ENCODE measurements around the gene CD226. TPM values are rescaled to one million over a fixed set of nuclear protein-coding genes. Genes with fewer than 3 reads are reported as not detected.
A peak's percentile ranks its signal among the peaks of the same experiment; 100 is the strongest.
"Not testable (repeated sequence)": the region's sequence is repeated elsewhere in the genome, so short reads cannot be mapped to it uniquely, and the experiment has no call there.

CD226 gene
- total RNA-seq, 1 donor from 2014 or later, result 0.05 TPM

DNA sequence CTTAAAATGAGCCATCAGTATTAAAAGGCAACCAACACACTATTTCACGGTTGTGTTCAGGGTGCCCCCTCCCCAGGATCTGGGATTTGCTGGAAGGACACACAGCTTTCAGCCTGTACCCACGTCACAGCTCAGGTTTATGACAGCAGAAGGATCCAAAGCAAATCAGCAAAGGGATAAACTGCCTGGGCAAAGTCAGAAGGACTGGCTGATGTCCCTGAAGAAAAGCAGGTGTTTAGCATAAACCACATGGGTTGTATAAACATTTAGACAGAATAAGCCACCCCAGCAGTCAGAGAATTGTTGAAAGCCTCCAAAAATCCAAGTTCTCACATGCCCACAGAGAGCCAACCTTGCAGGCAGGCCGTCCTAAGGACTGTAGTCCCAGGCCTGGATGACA is 63.9 kb downstream of the CD226 start:
- Mint-ChIP-seq H3K4me3 (ENCODE audit: unreplicated experiment) (no peak overlapping the region), H3K27ac (ENCODE audit: unreplicated experiment) (no peak overlapping the region), H3K27me3 (ENCODE audit: unreplicated experiment) (no peaks in the 10 kb centered on the region), H3K36me3 (ENCODE audit: unreplicated experiment) (no peaks in the 10 kb centered on the region), H3K4me1 (ENCODE audit: low read depth, unreplicated experiment) (peaks cover 15% of the 10 kb centered on the region), H3K9me3 (ENCODE audit: unreplicated experiment) (no peaks in the 10 kb centered on the region)
- DNase-seq, result no peak
- TF ChIP-seq, protein P1, sequence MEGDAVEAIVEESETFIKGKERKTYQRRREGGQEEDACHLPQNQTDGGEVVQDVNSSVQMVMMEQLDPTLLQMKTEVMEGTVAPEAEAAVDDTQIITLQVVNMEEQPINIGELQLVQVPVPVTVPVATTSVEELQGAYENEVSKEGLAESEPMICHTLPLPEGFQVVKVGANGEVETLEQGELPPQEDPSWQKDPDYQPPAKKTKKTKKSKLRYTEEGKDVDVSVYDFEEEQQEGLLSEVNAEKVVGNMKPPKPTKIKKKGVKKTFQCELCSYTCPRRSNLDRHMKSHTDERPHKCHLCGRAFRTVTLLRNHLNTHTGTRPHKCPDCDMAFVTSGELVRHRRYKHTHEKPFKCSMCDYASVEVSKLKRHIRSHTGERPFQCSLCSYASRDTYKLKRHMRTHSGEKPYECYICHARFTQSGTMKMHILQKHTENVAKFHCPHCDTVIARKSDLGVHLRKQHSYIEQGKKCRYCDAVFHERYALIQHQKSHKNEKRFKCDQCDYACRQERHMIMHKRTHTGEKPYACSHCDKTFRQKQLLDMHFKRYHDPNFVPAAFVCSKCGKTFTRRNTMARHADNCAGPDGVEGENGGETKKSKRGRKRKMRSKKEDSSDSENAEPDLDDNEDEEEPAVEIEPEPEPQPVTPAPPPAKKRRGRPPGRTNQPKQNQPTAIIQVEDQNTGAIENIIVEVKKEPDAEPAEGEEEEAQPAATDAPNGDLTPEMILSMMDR (IDR thresholded peaks at IDR 0.05; ENCODE audit: partially characterized antibody, unreplicated experiment), result no peak

DNA sequence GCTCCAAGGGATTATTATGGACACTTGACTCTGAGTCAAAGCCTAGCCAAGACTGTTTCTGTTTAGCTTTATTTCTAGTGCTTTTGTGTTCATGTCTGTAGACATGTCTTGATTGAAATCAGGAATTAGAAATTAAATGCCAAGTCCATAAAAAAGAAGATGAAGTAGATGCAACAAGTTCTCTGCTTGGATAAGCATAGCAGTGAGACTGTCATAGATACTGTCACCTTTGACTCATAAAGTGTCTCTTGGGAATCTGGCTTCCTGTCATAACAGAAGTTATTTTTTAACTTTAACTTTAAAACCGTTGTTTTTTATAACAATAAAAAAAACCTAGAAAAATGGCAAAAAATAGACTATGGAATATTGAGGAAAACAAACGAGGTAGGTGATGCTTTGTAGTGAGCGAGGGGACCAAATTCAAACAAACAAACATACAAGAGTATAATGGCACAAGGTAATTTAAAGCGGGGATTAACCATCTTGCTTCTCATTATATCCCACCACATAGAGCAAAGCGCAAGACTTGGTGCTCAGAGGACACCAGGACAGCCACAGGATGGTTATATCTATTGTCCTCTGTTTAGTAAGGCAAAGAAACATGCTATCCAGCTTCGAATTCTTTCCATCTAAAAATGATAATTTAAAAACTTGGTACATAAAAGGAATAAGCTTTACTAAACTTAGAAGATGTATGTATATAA is 64.6 kb downstream of the CD226 start:
- no peak overlapping the region for H3K4me3 Mint-ChIP-seq (ENCODE audit: unreplicated experiment)
- no peak for DNase-seq
- H3K36me3 Mint-ChIP-seq (ENCODE audit: unreplicated experiment), result no peaks in the 10 kb centered on the region
- H3K27ac Mint-ChIP-seq (ENCODE audit: unreplicated experiment), result no peak overlapping the region
- peaks cover 17% of the 10 kb centered on the region for H3K4me1 Mint-ChIP-seq (ENCODE audit: low read depth, unreplicated experiment)
- TF ChIP-seq, protein P1 (IDR thresholded peaks at IDR 0.05; ENCODE audit: partially characterized antibody, unreplicated experiment), result no peak
- H3K27me3 Mint-ChIP-seq (ENCODE audit: unreplicated experiment), result no peaks in the 10 kb centered on the region
- H3K9me3 Mint-ChIP-seq (ENCODE audit: unreplicated experiment), result no peaks in the 10 kb centered on the region

DNA sequence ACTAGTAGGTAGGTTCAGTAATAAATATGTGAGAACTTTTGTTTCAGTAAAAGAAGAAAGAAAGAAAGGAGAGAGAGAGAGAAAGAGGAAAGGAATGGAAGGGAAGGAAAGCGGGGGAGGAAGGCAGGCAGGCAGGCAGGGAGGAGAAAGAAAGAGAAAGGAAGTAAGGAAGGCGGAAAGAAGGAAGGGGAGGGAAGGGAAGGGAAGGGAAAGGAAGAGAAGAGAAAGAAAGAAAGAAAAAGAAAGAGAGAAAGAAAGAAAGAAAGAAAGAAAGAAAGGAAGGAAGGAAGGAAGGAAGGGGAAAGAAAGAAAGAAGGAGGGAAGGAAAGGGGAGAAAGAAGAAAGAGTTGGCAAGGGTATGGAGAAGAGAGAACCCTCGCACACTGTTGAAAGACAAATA is 67.6 kb downstream of the CD226 start:
- H3K9me3 Mint-ChIP-seq (ENCODE audit: unreplicated experiment), result no peaks in the 10 kb centered on the region

DNA sequence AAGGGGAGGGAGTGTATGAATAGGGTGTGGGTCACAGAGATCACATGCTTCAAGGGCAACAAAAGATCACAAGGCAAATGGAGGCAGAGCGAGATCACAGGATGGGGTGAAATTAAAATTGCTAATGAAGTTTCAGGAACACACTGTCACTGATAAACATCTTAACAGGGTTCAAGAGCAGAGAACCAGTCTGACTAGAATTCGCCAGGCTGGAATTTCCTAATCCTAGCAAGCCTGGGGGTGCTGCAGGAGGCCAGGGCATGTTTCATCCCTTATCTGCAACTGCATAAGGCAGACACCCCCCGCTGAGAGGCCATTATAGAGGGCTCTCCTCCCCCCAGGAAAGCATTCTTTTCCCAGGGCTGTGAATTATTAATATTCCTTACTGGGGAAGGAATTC is 68.6 kb downstream of the CD226 start:
- DNase-seq, result peak; percentile 29
- H3K27me3 Mint-ChIP-seq (ENCODE audit: unreplicated experiment); H3K36me3 Mint-ChIP-seq (ENCODE audit: unreplicated experiment); H3K9me3 Mint-ChIP-seq (ENCODE audit: unreplicated experiment); H3K4me3 Mint-ChIP-seq (ENCODE audit: unreplicated experiment): not testable (repeated sequence)
- Mint-ChIP-seq H3K27ac (ENCODE audit: unreplicated experiment) (peak overlapping the region; percentile 75), H3K4me1 (ENCODE audit: low read depth, unreplicated experiment) (peaks cover 22% of the 10 kb centered on the region)

More for the DNA sequence above, 67.6 kb downstream of the CD226 start:
- no peak overlapping the region for H3K4me3 Mint-ChIP-seq (ENCODE audit: unreplicated experiment)
- TF ChIP-seq, protein P1 (IDR thresholded peaks at IDR 0.05; ENCODE audit: partially characterized antibody, unreplicated experiment), result no peak
- H3K27ac Mint-ChIP-seq (ENCODE audit: unreplicated experiment), result peak overlapping the region; percentile 45
- H3K27me3 Mint-ChIP-seq (ENCODE audit: unreplicated experiment), result no peaks in the 10 kb centered on the region
- H3K4me1 Mint-ChIP-seq (ENCODE audit: low read depth, unreplicated experiment), result peaks cover 17% of the 10 kb centered on the region
- DNase-seq, result no peak
- no peaks in the 10 kb centered on the region for H3K36me3 Mint-ChIP-seq (ENCODE audit: unreplicated experiment)

DNA sequence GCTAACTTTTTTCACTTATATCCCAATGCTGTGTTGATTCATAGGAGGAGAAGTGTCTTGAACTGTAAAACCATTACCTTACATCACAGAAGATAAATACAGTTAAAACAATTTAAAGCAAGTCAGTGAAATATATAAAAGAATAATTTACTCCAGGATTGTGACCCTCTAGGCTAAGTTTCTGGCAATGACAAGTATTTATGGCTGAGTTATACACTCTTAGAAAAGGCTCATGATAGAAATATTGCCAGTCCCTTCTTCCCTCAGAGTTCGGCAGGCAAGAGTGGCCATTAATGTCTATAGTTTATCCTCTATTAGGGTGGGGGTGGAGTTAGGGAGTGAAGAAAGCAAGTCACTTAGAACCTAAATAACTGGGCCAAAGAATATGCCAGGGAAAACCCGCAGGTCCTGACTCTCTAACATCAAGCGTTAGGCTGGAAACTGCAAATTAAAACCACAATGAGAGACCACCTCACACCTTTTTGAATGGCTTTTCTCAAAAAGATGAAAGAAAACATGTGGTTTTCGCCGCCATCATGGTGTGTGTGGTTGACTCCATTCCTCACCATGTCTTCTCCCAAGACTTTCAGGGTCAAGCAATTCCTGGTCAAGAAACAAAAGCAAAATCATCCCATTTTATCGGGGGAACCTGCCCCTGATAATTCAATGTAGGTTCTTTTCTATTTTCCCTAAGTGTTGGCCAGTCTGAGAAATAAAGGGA is 69.3 kb downstream of the CD226 start:
- Mint-ChIP-seq H3K4me3 (ENCODE audit: unreplicated experiment) (no peak overlapping the region), H3K27me3 (ENCODE audit: unreplicated experiment) (peaks cover 3% of the 10 kb centered on the region), H3K9me3 (ENCODE audit: unreplicated experiment) (peaks cover 2% of the 10 kb centered on the region), H3K27ac (ENCODE audit: unreplicated experiment) (peak overlapping the region; percentile 75), H3K4me1 (ENCODE audit: low read depth, unreplicated experiment) (peaks cover 23% of the 10 kb centered on the region), H3K36me3 (ENCODE audit: unreplicated experiment) (no peaks in the 10 kb centered on the region)
- DNase-seq, result no peak
- TF ChIP-seq, protein P1 (IDR thresholded peaks at IDR 0.05; ENCODE audit: partially characterized antibody, unreplicated experiment), result no peak
